ENCODE results near the gene FAM107B.
A peak's percentile ranks its signal among the peaks of the same experiment; 100 is the strongest.
"Not testable (repeated sequence)": the region's sequence is repeated elsewhere in the genome, so short reads cannot be mapped to it uniquely, and the experiment has no call there.

Gene FAM107B

GRCh38 chr10:14688189-14688588 lies 86.5 kb downstream of the FAM107B start:
- DNase-seq = not testable (repeated sequence)

GRCh38 chr10:14687340-14687739 lies 87.4 kb downstream of the FAM107B start:
- no peak for DNase-seq

GRCh38 chr10:14686356-14686755 lies 88.3 kb downstream of the FAM107B start:
- no peak for DNase-seq

GRCh38 chr10:14684354-14684753 lies 90.3 kb downstream of the FAM107B start:
- no peak for DNase-seq

GRCh38 chr10:14683256-14683655 lies 91.4 kb downstream of the FAM107B start:
- no peak for DNase-seq

DNA sequence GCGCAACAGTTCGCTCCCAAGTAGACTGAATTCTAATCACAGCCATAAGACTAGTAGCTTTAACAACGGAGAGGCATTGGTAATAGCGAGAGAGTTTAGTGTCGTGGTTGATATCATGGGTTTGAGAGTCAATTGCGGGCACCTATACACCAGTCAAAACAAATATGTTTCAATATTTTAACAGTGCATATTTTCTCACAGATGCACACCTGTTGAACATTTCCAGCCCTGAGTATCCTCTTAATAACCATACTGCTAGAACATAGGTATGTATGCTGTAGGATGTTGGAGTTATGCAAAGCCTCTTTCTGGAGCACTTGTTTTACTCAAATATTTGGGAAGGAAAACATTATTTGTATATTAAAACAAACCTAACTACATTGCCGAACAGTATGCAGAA lies 92.9 kb downstream of the FAM107B start:
- DNase-seq = no peak

DNA sequence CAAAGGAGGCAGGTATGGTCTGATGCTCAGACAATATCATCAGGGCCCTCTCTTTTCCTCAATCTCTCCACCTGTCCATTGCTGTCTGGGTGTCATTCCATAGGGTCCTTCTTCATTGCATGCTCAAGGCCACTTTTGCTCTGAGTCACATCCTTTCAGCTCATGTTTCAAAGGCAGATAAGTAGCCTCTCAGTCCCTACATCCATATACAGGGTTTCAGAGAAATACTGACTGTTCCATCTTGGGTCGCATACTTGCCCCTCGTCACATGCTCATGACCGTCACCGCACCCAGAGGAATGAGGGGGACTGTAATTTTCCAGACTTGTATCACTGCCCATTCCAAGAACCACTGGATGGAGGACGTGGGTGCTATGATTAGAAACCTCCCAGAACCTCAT lies 93.4 kb downstream of the FAM107B start:
- no peak for DNase-seq

- no peak for DNase-seq
Measured at GRCh38 chr10:14678637-14679036, 96.1 kb downstream of the FAM107B start.

GRCh38 chr10:14676732-14677131 lies 98.0 kb downstream of the FAM107B start:
- no peak for DNase-seq

GRCh38 chr10:14674376-14675050 lies 100.2 kb downstream of the FAM107B start:
- DNase-seq = no peak

- DNase-seq = no peak
Measured at GRCh38 chr10:14673189-14673861, 101.4 kb downstream of the FAM107B start.

DNA sequence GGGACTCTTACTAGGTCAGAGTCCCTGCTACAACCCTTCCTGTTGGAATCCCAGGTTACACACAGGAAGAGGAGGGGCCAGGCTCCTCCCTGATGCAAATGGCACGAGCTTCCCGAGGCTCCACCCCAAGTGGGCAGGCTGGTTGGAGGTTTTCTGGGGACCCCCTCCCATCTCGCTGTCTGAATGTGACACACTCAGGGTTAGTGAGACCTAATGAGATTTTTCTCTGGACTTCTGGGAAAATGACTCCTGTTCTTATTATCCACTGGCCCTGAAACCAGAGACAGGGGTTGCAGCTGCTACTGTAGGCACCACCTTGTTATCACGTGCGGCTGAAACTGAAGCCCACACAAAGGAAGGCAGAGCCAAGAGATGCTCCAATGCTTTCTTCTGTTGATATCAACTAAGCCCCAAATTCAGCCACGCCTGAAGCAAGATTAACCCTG lies 103.3 kb downstream of the FAM107B start:
- DNase-seq = no peak

- no peak for DNase-seq
Measured at GRCh38 chr10:14670551-14671240, 104.0 kb downstream of the FAM107B start.

DNA sequence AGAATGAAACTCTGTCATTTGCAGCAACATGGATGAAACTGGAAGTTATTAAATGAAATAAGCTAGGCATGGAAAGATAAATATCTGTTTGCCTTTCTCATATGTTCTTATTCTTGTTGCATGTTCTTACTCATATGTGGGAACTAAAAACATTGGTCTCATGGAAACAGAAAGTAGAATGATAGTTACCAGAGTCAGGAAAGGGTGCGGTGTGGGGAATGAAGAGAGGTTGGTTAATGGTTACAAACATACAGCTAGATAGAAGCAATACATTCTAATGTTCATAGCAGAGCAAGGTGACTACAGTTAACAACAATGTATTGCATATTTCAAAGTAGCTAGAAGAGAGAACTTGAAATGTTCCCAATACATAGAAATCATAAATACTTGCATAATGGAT lies 105.1 kb downstream of the FAM107B start:
- no peak for DNase-seq

DNA sequence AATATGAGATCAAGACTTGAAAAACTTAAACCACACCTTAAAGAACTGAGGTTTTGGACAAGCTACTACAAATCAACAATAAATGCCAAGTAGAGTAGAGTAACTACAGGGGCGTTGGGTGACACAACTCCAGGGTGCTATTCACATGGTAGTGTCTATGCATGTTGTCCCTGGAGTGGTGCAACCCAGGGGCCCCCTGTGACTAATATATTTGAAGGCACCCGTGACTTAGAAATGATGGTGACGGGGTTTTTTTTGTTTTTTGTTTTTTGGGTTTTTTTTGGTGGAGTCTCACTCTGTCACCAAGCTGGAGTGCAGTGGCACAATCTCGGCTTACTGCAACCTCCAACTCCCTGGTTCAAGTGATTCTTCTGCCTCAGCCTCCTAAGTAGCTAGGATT lies 106.9 kb downstream of the FAM107B start:
- DNase-seq = no peak

- DNase-seq = no peak
Measured at GRCh38 chr10:14667280-14667679, 107.4 kb downstream of the FAM107B start.

DNA sequence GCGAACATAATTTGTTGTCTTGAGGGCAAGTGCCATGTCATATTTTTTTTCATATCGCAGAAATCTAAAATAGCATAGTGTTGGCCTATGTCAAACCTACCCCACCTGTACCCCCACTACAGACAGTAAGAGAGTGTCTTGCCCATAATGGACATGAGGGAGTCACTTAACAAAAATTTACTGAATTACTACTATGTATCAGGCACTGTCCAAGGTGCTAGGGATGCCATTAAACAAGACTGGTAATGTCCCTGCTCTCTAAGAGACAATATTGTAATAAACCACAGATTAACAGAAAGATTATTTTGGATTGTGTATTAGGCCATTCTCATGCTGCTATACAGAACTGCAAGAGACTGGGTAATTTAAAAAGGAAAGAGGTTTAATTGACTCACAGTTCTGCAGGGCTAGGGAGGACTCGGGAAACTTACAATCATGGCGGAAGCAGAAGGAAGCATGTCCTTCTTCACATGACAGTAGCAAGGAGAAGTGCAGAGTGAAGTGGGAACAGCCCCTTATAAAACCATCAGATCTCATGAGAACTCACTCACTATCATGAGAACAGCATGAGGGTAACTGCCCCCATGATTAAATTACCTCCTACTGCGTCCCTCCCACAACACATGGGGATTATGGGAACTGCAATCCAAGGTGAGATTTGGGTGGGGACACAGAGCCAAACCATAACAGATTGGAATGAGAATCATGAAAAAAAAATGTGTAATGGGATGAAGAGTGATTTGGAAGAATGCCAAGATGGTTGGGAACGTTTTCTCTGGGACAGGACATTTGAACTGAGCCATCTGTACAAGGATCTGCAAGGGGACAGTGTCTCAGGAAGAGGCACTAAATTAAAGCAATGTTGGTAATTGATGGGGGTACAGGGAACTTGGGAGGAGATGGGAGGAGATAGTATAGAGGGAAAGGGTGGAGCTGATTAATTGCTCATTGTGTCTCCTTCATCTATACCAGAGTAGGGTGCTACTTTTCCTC lies 108.5 kb downstream of the FAM107B start:
- DNase-seq = no peak

DNA sequence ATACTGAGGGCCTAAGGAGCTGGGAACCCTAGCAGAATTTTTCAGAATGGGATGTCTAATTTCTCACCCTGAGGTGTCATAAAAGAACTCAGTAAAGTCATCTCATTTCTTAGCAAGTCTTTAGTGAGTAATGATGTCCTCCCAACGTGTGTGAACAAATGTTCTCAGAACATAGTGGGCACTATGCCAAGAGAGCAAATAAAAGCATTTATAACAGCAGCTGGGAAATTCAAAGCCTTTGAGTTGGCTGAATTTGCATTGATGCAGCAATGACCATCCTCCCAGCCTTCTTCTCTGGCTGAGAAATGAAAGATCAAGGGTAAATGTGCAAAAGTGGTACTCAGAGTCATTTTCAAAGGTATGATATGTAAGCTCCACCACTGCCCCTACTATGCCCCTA lies 109.4 kb downstream of the FAM107B start:
- DNase-seq = peak; percentile 35

DNA sequence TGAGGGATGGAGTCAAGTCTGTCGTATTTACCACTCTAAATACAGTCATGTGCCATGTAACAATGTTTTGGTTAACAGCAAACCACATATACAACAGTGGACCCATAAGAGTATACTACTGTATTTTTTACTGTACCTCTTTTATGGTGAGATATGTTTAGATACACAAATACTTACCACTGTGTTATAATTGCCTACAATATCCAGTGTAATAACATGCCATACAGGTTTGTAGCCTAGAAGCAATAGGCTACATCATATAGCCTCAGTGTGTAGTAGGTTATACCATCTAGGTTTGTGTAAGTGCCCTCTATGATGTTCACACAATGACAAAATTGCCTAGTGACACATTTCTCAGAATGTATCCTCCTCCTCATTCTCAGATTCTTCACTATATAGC lies 110.4 kb downstream of the FAM107B start:
- no peak for DNase-seq

GRCh38 chr10:14661818-14662217 lies 112.9 kb downstream of the FAM107B start:
- DNase-seq = no peak

DNA sequence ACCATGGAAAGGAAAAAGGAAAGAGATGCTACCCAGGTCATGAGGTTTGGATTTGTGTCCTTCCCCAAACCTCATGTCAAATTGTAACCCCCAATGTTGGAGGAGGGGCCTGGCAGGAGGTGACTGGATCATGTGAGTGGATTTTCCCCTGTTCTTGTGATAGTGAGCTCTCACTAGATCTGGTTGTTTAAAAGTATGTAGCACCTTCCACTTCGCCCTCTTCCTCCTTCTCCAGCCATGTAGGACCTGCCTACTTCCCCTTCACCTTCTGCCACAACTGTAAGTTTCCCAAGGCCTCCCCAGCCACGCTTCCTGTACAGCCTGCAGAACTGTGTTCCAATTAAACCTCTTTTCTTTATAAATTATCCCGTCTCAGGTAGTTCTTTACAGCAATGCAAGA lies 113.9 kb downstream of the FAM107B start:
- no peak for DNase-seq

DNA sequence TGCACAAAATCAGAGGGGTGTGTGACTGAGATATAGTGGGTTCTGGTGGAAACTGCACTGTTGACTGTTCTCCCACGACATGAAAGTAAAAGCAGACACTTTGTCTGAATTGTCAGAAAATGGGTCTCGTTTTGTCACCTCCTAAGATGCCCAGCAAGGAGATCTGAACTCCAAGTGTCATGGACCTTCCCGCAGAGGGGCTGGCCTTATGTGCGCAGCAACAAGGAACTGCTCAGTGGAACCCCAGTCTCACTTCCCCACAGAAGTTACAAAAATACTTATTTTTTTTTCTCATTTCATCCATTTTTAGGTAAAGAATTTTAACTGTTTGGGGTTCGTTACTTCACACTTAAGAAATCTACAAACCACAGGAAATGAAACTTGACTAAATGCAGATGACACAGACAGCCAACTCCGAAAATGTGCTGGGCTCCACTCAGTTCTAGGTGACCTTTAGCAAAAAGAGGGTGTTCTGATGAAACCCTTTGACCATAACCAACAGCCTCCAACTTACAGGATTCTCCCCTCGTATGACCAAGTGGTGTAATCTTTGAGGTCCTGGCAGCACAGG lies 115.0 kb downstream of the FAM107B start:
- no peak for DNase-seq
